Choroid plexus epithelial cell (primary cell): ENCODE measurements around the gene MRPL43.
A peak's percentile ranks its signal among the peaks of the same experiment; 100 is the strongest.

Experiments used
- DNase-seq: peaks from one replicate; pipeline ENCODE4 v3.0.0-alpha.2; 2010; ENCODE audit warnings: low read depth
- H3K4me3 ChIP-seq: 2 replicates; pipeline ENCODE4 v1.5.1; 2011; ENCODE audit warnings: low read depth, mild to moderate bottlenecking, control low read depth, low read length, moderate library complexity
- CTCF ChIP-seq: conservative IDR thresholded peaks from 2 replicates; pipeline ENCODE4 v1.5.1; 2011; ENCODE audit warnings: low read depth, mild to moderate bottlenecking, control low read depth, inconsistent platforms, low read length, moderate library complexity

The MRPL43 gene

GRCh38 chr10:101006593-101007098 lies 19.3 kb upstream of the MRPL43 start:
- no peak overlapping the region for H3K4me3 ChIP-seq
- DNase-seq, result no peak
- TF ChIP-seq CTCF, result no peak

- no peak for TF ChIP-seq CTCF
- DNase-seq, result no peak
These were observed 18.7 kb upstream of the MRPL43 start for GRCh38 chr10:101005869-101006567.

GRCh38 chr10:101005361-101005760 lies 18.1 kb upstream of the MRPL43 start:
- no peak for TF ChIP-seq CTCF
- no peak for DNase-seq
- no peak overlapping the region for H3K4me3 ChIP-seq

More at GRCh38 chr10:101005869-101006567, 18.7 kb upstream of the MRPL43 start:
- H3K4me3 ChIP-seq, result no peak overlapping the region

- TF ChIP-seq CTCF, result no peak
- DNase-seq, result no peak
- H3K4me3 ChIP-seq, result no peak overlapping the region
These were observed 16.4 kb upstream of the MRPL43 start for GRCh38 chr10:101003639-101004206.

GRCh38 chr10:101002456-101002855 lies 15.2 kb upstream of the MRPL43 start:
- TF ChIP-seq CTCF, result no peak
- no peak overlapping the region for H3K4me3 ChIP-seq
- DNase-seq, result no peak

- H3K4me3 ChIP-seq, result peak overlapping the region; percentile 83
- DNase-seq, result no peak
- no peak for TF ChIP-seq CTCF
These were observed 14.3 kb upstream of the MRPL43 start for GRCh38 chr10:101001659-101002035.
